Liver (tissue), 3 donors: Measurements from ENCODE around the gene KCNJ10.

ENCODE experiments used
- FOXA2 ChIP-seq: IDR thresholded peaks from 2 replicates; pipeline ENCODE4 v1.6.1; 2016; ENCODE audit warnings: antibody characterized with exemption
- GABPA ChIP-seq, 2 donors: IDR thresholded peaks in 1 of 2; conservative IDR thresholded peaks in 1 of 2; 2 replicates each; pipeline ENCODE4 v1.6.1; 2016; ENCODE audit warnings: antibody characterized with exemption in 2 of 2, mild to moderate bottlenecking in 1 of 2, moderate library complexity in 1 of 2
- TF ChIP-seq, protein P1 (sequence below): fragments of 150-350 bp; IDR thresholded peaks from 2 replicates; pipeline ENCODE4 v1.5.1; 2017; ENCODE audit warnings: improper control_type of control experiment, low read depth, low read length; ENCODE audit not compliant: missing input control
- TF ChIP-seq, protein P2 (sequence below): IDR thresholded peaks from 2 replicates; pipeline ENCODE4 v1.6.1; 2016; ENCODE audit warnings: antibody characterized with exemption
- donor health status: healthy.
- donor health status: healthy.

DNA sequence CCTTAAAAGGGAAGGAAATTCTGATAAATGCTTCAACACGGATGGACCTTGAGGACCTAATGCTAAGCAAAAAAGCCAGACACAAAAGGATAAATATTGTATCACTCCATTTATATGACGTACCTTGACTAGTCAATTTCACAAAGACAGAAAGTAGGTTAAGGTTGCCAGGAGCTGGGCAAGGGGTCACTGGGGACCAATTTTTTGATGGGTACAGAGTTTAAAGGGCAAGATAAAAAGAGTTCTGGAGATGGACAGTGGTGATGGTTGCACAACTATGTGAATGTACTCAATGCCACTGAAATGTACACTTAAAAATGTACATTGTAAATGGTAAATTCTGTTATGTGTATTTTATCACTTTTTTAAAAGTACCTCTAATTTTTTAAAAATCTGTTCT is 83.9 kb downstream of the KCNJ10 start:
- TF ChIP-seq, protein P1, sequence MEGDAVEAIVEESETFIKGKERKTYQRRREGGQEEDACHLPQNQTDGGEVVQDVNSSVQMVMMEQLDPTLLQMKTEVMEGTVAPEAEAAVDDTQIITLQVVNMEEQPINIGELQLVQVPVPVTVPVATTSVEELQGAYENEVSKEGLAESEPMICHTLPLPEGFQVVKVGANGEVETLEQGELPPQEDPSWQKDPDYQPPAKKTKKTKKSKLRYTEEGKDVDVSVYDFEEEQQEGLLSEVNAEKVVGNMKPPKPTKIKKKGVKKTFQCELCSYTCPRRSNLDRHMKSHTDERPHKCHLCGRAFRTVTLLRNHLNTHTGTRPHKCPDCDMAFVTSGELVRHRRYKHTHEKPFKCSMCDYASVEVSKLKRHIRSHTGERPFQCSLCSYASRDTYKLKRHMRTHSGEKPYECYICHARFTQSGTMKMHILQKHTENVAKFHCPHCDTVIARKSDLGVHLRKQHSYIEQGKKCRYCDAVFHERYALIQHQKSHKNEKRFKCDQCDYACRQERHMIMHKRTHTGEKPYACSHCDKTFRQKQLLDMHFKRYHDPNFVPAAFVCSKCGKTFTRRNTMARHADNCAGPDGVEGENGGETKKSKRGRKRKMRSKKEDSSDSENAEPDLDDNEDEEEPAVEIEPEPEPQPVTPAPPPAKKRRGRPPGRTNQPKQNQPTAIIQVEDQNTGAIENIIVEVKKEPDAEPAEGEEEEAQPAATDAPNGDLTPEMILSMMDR, result no peak
- TF ChIP-seq FOXA2 (no peak), GABPA (IDR thresholded peaks at IDR 0.05 in 1 of 2, conservative IDR thresholded peaks at IDR 0.05 in 1 of 2) (no peak)
- TF ChIP-seq, protein P2, sequence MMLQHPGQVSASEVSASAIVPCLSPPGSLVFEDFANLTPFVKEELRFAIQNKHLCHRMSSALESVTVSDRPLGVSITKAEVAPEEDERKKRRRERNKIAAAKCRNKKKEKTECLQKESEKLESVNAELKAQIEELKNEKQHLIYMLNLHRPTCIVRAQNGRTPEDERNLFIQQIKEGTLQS, result no peak
